Activated CD4-positive, alpha-beta T cell treated with anti-CD3 and anti-CD28 coated beads, Interleukin-2, amount 50 U/mL, for 4 hours (primary cell): Measurements from ENCODE around the gene LOC128125822.

ENCODE experiments used
- DNase-seq, 2 experiments: peaks; one replicate each; pipeline ENCODE4 v3.0.0-alpha.2; 2020

The LOC128125822 gene

GRCh38 chr6:63558278-63558677 is 14.0 kb upstream of the LOC128125822 start:
- no peak for DNase-seq

GRCh38 chr6:63560801-63561287 is 11.4 kb upstream of the LOC128125822 start:
- no peak for DNase-seq

DNA sequence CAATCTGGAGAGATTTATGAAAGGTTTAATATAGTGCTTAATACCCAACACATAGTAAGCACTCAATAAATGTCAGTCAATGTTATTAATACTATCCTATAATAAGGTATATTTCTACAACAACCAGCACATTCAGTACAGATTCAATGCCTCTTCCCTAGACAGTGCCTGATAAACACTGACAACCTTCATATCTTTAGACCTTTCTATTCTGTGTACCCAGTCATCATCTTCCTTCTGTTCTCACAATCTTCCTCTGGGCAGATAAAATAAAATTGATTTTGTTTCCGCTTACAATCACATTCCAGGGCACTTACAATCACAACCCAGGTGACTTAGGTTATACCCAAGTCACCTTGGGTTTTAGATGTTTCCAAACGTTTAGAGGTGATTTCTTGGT is 11.0 kb upstream of the LOC128125822 start:
- DNase-seq = no peak

DNA sequence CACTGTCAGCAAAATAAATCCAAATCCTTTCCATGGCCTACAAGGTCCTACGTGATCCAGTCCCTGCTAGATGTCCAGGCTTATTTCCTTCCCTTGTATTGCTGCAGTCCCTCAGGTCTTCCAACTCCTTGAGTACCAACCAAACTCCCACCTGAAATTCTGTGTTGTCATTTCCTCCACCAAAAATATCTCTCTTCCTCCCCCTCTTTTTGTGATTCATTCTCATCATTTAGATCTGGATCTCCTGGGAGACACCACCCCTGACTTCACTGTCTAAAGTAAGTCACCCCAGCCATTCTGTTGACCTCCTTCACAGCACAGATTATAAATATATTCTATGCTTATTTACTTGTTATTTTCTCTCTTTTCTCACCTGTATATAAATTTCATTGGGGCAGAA is 9.0 kb upstream of the LOC128125822 start:
- no peak for DNase-seq

GRCh38 chr6:63565058-63565726 is 7.1 kb upstream of the LOC128125822 start:
- no peak for DNase-seq

DNA sequence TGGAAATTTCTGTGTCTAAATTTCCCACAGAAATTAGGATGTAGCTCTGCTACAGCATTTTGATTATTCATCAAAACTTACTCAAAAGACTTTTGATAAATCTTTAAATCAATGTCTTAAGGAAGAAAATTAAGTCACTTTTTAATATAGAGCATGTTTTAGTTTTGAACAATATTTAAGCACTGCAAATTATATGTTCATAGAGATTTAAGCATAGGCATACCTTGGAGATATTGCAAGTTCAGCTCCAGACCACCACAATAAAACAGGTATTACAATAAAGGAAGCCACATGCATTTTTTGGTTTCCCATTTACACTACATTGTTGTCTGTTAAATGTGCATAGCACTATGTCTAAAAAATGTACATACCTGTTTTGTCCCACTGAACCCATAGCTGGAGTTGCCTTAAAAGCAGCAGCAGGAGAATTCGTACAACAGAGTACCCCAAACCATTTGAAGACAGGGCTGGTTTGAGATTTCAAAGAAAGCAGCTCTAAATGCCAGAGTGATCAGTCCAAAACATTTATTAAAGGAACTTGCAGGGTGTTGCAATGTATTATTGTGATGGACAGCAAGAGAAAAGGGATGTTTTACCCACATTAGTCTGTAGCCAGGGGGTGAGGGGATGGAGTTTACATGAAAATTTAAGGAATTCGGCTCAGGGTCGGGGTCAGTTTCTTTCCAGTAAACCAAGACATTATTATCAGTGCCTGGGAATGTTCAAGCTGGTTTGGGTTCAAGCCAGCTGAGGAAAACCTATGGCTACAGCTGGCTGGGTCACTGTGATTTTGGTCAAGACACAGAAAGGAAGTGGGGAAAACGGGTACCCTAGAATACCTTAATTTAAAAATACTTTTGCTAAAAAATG is 6.3 kb upstream of the LOC128125822 start:
- DNase-seq = no peak

DNA sequence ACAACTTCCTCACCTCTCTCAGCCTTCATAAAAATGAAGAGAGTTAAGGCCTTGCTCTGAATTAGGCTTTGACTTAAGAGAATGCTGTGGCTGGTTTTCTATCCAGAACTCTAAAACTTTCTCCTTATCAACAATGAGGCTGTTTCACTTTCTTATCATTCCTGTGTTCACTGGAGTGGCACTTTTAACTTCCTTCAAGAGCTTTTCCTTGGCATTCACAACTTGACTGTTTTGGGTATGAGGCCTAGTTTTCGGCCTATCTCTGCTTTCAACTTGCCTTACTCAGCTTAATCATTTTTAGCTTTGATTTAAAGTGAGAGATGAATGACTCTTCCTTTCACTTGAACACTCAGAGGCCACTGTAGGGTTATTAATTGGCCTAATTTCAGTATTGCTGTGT is 4.3 kb upstream of the LOC128125822 start:
- DNase-seq = no peak

GRCh38 chr6:63571361-63572043 is 778 bp upstream of the LOC128125822 start:
- DNase-seq = peak; percentile 21 to 25

DNA sequence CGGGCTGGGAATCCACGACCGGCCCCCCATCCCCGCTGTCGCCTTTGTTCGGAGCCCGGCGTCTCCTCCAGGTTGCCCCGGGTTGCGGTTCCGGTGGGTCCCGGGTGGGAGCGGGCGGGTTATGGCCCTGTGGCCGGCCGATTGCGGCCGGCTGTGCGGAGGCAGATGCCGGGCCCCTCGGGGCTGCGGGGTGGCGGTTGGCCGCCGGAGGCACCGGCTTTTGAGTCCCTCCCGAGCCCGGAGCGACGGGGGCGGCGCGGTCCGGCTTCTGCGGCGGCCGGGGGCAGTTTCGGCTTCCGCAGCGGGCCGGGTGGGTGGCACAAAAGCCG is 431 bp downstream of the LOC128125822 start:
- no peak for DNase-seq

- DNase-seq = peak; percentile 44 to 52
Measured at GRCh38 chr6:63573076-63573898, 1.0 kb downstream of the LOC128125822 start.

DNA sequence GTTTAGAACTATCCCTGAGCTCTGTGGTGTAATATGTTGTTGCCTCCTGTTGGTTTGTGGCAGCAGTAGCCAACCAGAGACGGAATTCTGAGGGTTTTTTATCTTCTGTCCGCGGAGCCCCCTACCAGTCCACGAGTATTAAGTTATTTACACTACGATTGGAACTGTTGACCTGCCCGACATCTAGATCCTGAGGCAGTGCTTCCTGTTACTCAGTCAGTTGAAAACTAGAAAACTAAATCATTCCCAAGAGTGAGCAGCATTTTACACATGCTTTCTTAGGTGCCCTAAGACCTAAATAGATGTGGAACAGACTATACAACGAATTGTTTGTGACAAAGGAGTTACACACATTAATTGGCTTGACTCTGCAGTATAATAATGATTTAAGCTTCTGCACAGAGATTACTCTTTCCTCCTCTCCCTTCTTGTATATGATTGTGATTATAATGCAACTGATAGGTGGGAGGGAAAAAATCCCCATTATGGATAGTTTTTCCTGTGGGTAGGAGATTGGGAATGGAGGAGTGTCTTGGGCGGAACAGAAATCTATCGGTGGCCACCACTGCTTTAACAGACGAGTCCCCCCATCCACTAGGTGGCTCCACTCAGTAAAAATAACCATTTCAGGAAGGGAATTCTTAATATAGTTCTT is 1.7 kb downstream of the LOC128125822 start:
- DNase-seq = peak; percentile 19 to 21

GRCh38 chr6:63574554-63574900 is 2.2 kb downstream of the LOC128125822 start:
- DNase-seq = no peak

- no peak for DNase-seq
Measured at GRCh38 chr6:63576147-63576772, 4.0 kb downstream of the LOC128125822 start.

- no peak for DNase-seq
Measured at GRCh38 chr6:63576985-63577712, 4.9 kb downstream of the LOC128125822 start.

- no peak for DNase-seq
Measured at GRCh38 chr6:63578757-63579156, 6.5 kb downstream of the LOC128125822 start.

GRCh38 chr6:63579937-63580703 is 7.8 kb downstream of the LOC128125822 start:
- no peak for DNase-seq

DNA sequence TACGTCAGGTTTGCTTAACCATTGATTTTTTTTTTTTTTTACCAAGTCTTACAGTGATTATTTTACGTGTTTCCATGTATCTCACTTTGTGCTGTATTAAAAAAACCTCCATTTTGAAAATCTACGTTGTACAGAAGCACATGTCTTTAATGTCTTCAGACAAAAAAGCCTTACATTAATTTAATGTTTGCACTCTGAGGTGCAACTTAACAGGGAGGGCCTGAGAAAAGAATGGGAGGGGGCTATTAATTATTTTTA is 8.4 kb downstream of the LOC128125822 start:
- DNase-seq = no peak

- DNase-seq = no peak
Measured at GRCh38 chr6:63581355-63582013, 9.2 kb downstream of the LOC128125822 start.

DNA sequence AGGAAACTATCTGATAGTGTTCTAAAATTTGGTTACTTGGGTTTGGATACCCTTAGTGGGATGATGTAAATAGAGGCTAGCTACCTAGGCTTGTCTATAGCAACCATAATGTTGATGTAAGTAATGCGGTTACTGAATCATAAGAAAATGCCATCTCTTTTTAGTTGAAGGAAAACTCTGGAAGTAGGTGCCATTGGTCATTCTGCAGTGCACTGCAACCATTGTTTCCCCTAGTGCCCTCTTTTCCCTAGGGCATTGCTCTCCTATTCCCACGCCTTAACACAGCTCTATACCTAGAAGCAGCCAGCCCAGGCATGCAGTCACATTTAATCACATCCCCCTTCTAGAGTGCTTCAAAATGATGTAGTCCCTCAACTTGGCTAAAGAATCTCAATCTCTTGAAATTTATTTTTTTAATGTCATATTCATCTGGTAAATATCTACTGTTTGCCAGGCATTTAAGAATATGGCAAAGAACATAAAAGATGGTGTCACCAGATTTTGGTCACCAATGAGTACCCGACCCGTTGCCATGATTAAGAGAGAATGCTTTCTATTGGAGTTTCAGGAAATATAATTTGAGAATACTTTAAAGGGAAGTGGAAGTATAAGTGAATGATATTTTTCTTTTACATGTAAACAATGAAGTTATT is 10.4 kb downstream of the LOC128125822 start:
- no peak for DNase-seq

- DNase-seq = no peak
Measured at GRCh38 chr6:63584125-63584514, 11.8 kb downstream of the LOC128125822 start.
